B cell (primary cell): ENCODE results near the gene MRRF. TPM values are rescaled to one million over a fixed set of nuclear protein-coding genes. Genes with fewer than 3 reads are reported as not detected.

Experiments
- ATAC-seq: fragments of 200-7000 bp; cut with Tn5 transposase; one replicate; pipeline ENCODE4 v1.10.0; 2021; ENCODE audit warnings: low read depth, mild to moderate bottlenecking, moderate number of reproducible peaks, moderate library complexity
- CTCF ChIA-PET: fragments of 350-600 bp; sonication (Branson Sonifier 250); formaldehyde crosslinking; loops from one replicate; lab custom pipeline; 2021; ENCODE audit warnings: antibody characterized with exemption, inconsistent platforms; lab: Charles Lee
- POLR2A ChIA-PET: fragments of 350-600 bp; sonication (Branson Sonifier 250); formaldehyde crosslinking; loops from one replicate; lab custom pipeline; 2021; ENCODE audit warnings: antibody characterized with exemption; lab: Charles Lee
- DNase-seq: peaks from one replicate; pipeline ENCODE4 v3.0.0; 2013
- H2AFZ ChIP-seq: 2 replicates; pipeline ENCODE4 v1.6.1; 2012; ENCODE audit warnings: mild to moderate bottlenecking, low read depth, low read length; ENCODE audit not compliant: insufficient read depth, poor library complexity, severe bottlenecking
- H3K27ac ChIP-seq, 2 donors: 1 replicate in 1 of 2; 2 replicates in 1 of 2; pipeline ENCODE4 v1.5.1; 2012 to 2013; ENCODE audit warnings: low read length in 2 of 2, mild to moderate bottlenecking in 2 of 2, moderate library complexity in 1 of 2
- H3K27me3 ChIP-seq, 4 experiments: fragments of 200-600 bp in 1 of 4; sonication (generic) in 1 of 4; replicated peaks in 1 of 4; 1 replicate in 2 of 4; 2 replicates in 2 of 4; pipeline versions ENCODE4 v1.6.1 to v1.7.0; 2013 to 2016; ENCODE audit warnings: low read length in 3 of 4, mild to moderate bottlenecking in 2 of 4, mixed read lengths in 1 of 4, moderate library complexity in 1 of 4; ENCODE audit not compliant: insufficient read depth in 4 of 4, control insufficient read depth in 3 of 4; ENCODE audit errors: control extremely low read depth in 1 of 4
- H3K36me3 ChIP-seq, 2 experiments: replicated peaks in 1 of 2; 1 replicate in 1 of 2; 2 replicates in 1 of 2; pipeline versions ENCODE4 v1.6.1 to v1.7.1; 2013; ENCODE audit warnings: low read length in 1 of 2; ENCODE audit not compliant: insufficient read depth in 2 of 2, control insufficient read depth in 1 of 2; ENCODE audit errors: control extremely low read depth in 1 of 2, extremely low read depth in 1 of 2
- H3K4me1 ChIP-seq, 2 donors: fragments of 200-600 bp in 1 of 2; sonication (generic) in 1 of 2; 1 replicate in 1 of 2; 2 replicates in 1 of 2; pipeline versions ENCODE4 v1.5.1 to v1.6.1; 2013 to 2017; ENCODE audit warnings: low read length in 2 of 2; ENCODE audit not compliant: control insufficient read depth in 2 of 2, insufficient read depth in 2 of 2
- H3K4me2 ChIP-seq: replicated peaks from 2 replicates; pipeline ENCODE3; 2012; ENCODE audit warnings: mild to moderate bottlenecking, low read depth, low read length; ENCODE audit not compliant: poor library complexity, severe bottlenecking
- H3K4me3 ChIP-seq, 5 experiments: fragments of 200-600 bp in 1 of 5; sonication (generic) in 1 of 5; 1 replicate in 3 of 5; 2 replicates in 2 of 5; pipeline versions ENCODE4 v1.5.1 to v1.7.0; 2011 to 2016; ENCODE audit warnings: low read length in 4 of 5, mild to moderate bottlenecking in 4 of 5, low read depth in 2 of 5, control low read depth in 1 of 5, moderate library complexity in 1 of 5; ENCODE audit not compliant: insufficient read depth in 1 of 5; ENCODE audit errors: control extremely low read depth in 1 of 5, extremely low read depth in 1 of 5
- H3K79me2 ChIP-seq: fragments of 200-600 bp; sonication (generic); one replicate; pipeline ENCODE4 v1.6.0; 2016; ENCODE audit warnings: low read length; ENCODE audit not compliant: control insufficient read depth, insufficient read depth
- H3K9ac ChIP-seq: fragments of 200-600 bp; sonication (generic); 2 replicates; pipeline ENCODE4 v1.6.1; 2017; ENCODE audit warnings: mild to moderate bottlenecking, low read length, moderate library complexity
- H3K9me3 ChIP-seq, 3 donors: one replicate each; pipeline versions ENCODE4 v1.6.1 to v1.7.1; 2013; ENCODE audit warnings: low read length in 2 of 3; ENCODE audit not compliant: control insufficient read depth in 2 of 3, insufficient read depth in 1 of 3; ENCODE audit errors: control extremely low read depth in 1 of 3
- H4K20me1 ChIP-seq: 2 replicates; pipeline ENCODE4 v1.6.0; 2012; ENCODE audit warnings: mild to moderate bottlenecking, low read length; ENCODE audit not compliant: insufficient read depth, control insufficient read depth, poor library complexity, severe bottlenecking
- H3K27ac Mint-ChIP-seq: one replicate; pipeline ENCODE4 v1.8.0; 2021; ENCODE audit warnings: mixed read lengths
- H3K27me3 Mint-ChIP-seq: one replicate; pipeline ENCODE4 v1.8.0; 2021; ENCODE audit warnings: mixed read lengths
- H3K4me1 Mint-ChIP-seq: one replicate; pipeline ENCODE4 v1.8.0; 2021; ENCODE audit warnings: mixed read lengths
- H3K4me3 Mint-ChIP-seq: one replicate; pipeline ENCODE4 v1.8.0; 2021; ENCODE audit warnings: mixed read lengths
- H3K9me3 Mint-ChIP-seq: one replicate; pipeline ENCODE4 v1.8.0; 2022; ENCODE audit warnings: mixed read lengths; ENCODE audit not compliant: insufficient read depth
- CTCF ChIP-seq: fragments of 200-600 bp; IDR thresholded peaks from one replicate; pipeline ENCODE4 v1.8.0; 2022; ENCODE audit warnings: antibody characterized with exemption, mild to moderate bottlenecking
- EZH2 ChIP-seq: IDR thresholded peaks from 2 replicates; pipeline ENCODE4 v1.6.1; 2012; ENCODE audit warnings: borderline replicate concordance, low read depth, mild to moderate bottlenecking, moderate library complexity, low read length; ENCODE audit not compliant: insufficient read depth, poor library complexity, severe bottlenecking
- WGBS: methylation state at CpG from one replicate; pipeline ENCODE4 v1.1.5; 2013; ENCODE audit warnings: missing lambda C conversion rate; ENCODE audit not compliant: insufficient coverage; 5-methylcytosine and 5-hydroxymethylcytosine counted together
- intact Hi-C: fragments of 100-400 bp; cut with micrococcal nuclease; formaldehyde crosslinking; loops from one replicate; pipeline ENCODE4 v1.10.0; 2022
- polyA plus RNA-seq: library from polyadenylated mRNA; depleted of rRNA; stranded (reverse); fragments of >200 nt; gene quantifications from 2 replicates; pipeline ENCODE4 v1.2.3, GENCODE V29; 2012
- total RNA-seq, 2 donors: library from RNA; stranded (reverse); fragments of 120-200 nt in 1 of 2; gene quantifications; 1 replicate in 1 of 2; 2 replicates in 1 of 2; pipeline versions ENCODE4 v1.2.3 to v1.2.4, GENCODE V29; 2013 to 2022

The MRRF gene
- total and polyA plus RNA-seq, 2 donors (not counting 1 experiment from before 2014, with no cell fraction given) = 38.6 to 44.9 TPM

GRCh38 chr9:122339579-122339978 lies 74.9 kb downstream of the MRRF start:
- H3K9ac ChIP-seq = no peak overlapping the region
- H3K9me3 ChIP-seq = no peaks in the 10 kb centered on the region
- H3K79me2 ChIP-seq = no peaks in the 10 kb centered on the region
- no peaks in the 10 kb centered on the region for H3K36me3 ChIP-seq
- no peaks in the 10 kb centered on the region for H4K20me1 ChIP-seq
- WGBS = 72% methylated on average over 3 of the region's 5 CpGs
- no peak overlapping the region for H3K4me3 ChIP-seq
- peaks cover 27% of the 10 kb centered on the region for H3K27me3 Mint-ChIP-seq
- ChIA-PET POLR2A (no interaction called here), CTCF (interaction anchor here (5.2 to 15.5 kb wide), 2 partner anchors 11 to 217 kb away, joined by 20 to 323 read pairs; no protein-coding TSS in a partner anchor)
- H3K27ac Mint-ChIP-seq = no peak overlapping the region
- H3K9me3 Mint-ChIP-seq = no peaks in the 10 kb centered on the region
- H3K4me1 Mint-ChIP-seq = peaks cover 7% of the 10 kb centered on the region
- H3K27ac ChIP-seq = no peak overlapping the region
- no peak overlapping the region for H3K4me2 ChIP-seq
- TF ChIP-seq CTCF (no peak), EZH2 (no peak)
- H3K4me1 ChIP-seq = peaks cover 0 to 10% of the 10 kb centered on the region in 2 donors
- H3K27me3 ChIP-seq = peaks cover 0 to 13% (median 0%) of the 10 kb centered on the region in 4 experiments
- no peak overlapping the region for H3K4me3 Mint-ChIP-seq
- H2AFZ ChIP-seq = no peak overlapping the region
- no peak for ATAC-seq
- DNase-seq = no peak
- intact Hi-C loops = no loop called here

- 90% methylated on average over 5 of the region's 6 CpGs for WGBS
- H3K4me1 ChIP-seq = peaks cover 0 to 10% of the 10 kb centered on the region in 2 donors
- H3K4me3 ChIP-seq = no peak overlapping the region
- no peak overlapping the region for H3K27ac Mint-ChIP-seq
- H3K4me1 Mint-ChIP-seq = peaks cover 7% of the 10 kb centered on the region
- DNase-seq (no peak), ATAC-seq (no peak)
- CTCF ChIA-PET = interaction anchor here (5.2 to 15.5 kb wide), 2 partner anchors 10 to 218 kb away, joined by 20 to 323 read pairs; no protein-coding TSS in a partner anchor
- H4K20me1 ChIP-seq = no peaks in the 10 kb centered on the region
- H3K27me3 ChIP-seq = peaks cover 0 to 13% (median 0%) of the 10 kb centered on the region in 4 experiments
- intact Hi-C loops = no loop called here
- H3K27ac ChIP-seq = no peak overlapping the region
- TF ChIP-seq CTCF (no peak), EZH2 (no peak)
- POLR2A ChIA-PET = no interaction called here
- no peak overlapping the region for H3K4me3 Mint-ChIP-seq
- H3K36me3 ChIP-seq = no peaks in the 10 kb centered on the region
- no peak overlapping the region for H3K4me2 ChIP-seq
- no peak overlapping the region for H3K9ac ChIP-seq
- H3K27me3 Mint-ChIP-seq = peaks cover 29% of the 10 kb centered on the region
- H3K9me3 Mint-ChIP-seq = no peaks in the 10 kb centered on the region
- H3K9me3 ChIP-seq = no peaks in the 10 kb centered on the region
- no peak overlapping the region for H2AFZ ChIP-seq
- no peaks in the 10 kb centered on the region for H3K79me2 ChIP-seq
Measured at GRCh38 chr9:122340161-122340560, 75.5 kb downstream of the MRRF start.
